K562 (cell line): Measurements from ENCODE around the gene MAP4. TPM values are rescaled to one million over a fixed set of nuclear protein-coding genes. Genes with fewer than 3 reads are reported as not detected.
A peak's percentile ranks its signal among the peaks of the same experiment; 100 is the strongest.

ENCODE experiments used
- ATAC-seq: fragments of 200-7000 bp; cut with Tn5 transposase; 3 replicates; pipeline ENCODE4 v1.9.1; 2020; ENCODE audit warnings: moderate library complexity
- BruUV-seq: library from RNA; stranded (reverse); fragments of 400-500 nt; replicated peaks from 2 replicates; lab custom pipeline; 2021; lab: Mats Ljungman, UMichigan
- CTCF ChIA-PET: fragments of 300-600 bp; formaldehyde crosslinking; extraction: SDS; loops from one replicate; lab custom pipeline; 2021; ENCODE audit warnings: low intra/inter-chr PET ratio; lab: Yijun Ruan, JAX
- POLR2A ChIA-PET: fragments of 300-600, 350-650 bp; sonication (Branson Sonifier 250); formaldehyde crosslinking; extraction: SDS; loops from one replicate; lab custom pipeline; 2021; ENCODE audit warnings: antibody characterized with exemption, inconsistent platforms; lab: Yijun Ruan, JAX
- DNase-seq, 4 experiments: peaks; one replicate each; pipeline versions ENCODE4 v3.0.0 to v3.0.0-alpha.2; 2011 to 2018; ENCODE audit warnings: low spot score in 3 of 4, mixed read lengths in 3 of 4; ENCODE audit errors: extremely low read depth in 1 of 4
- FAIRE-seq: peaks from 2 replicates; lab custom pipeline; 2011; peaks lifted over from hg19 to GRCh38; lab: Jason Lieb, UNC
- H2AFZ ChIP-seq: 2 replicates; pipeline ENCODE4 v1.6.0; 2011; ENCODE audit warnings: low read depth, low read length, control low read depth, inconsistent platforms
- H3K27ac ChIP-seq: fragments of 200-600 bp; 3 replicates; pipeline ENCODE4 v1.8.0; 2011; ENCODE audit warnings: low read depth, mild to moderate bottlenecking, control low read depth, inconsistent platforms, low read length, moderate library complexity, mixed read lengths; ENCODE audit errors: extremely low read depth
- H3K27me3 ChIP-seq, 2 experiments: fragments of 300-600 bp in 1 of 2; 2 replicates in 1 of 2; 3 replicates in 1 of 2; pipeline versions ENCODE4 v1.6.0 to v1.8.0; 2011; ENCODE audit warnings: inconsistent platforms in 2 of 2, low read length in 2 of 2, mild to moderate bottlenecking in 1 of 2, mixed read lengths in 1 of 2, moderate library complexity in 1 of 2; ENCODE audit not compliant: control insufficient read depth in 2 of 2, insufficient read depth in 2 of 2
- H3K36me3 ChIP-seq: fragments of 300-600 bp; 3 replicates; pipeline ENCODE4 v1.8.0; 2011; ENCODE audit warnings: mild to moderate bottlenecking, low read length, inconsistent platforms; ENCODE audit not compliant: control insufficient read depth, insufficient read depth
- H3K4me1 ChIP-seq, 2 experiments: fragments of 200-600 bp in 1 of 2; replicated peaks in 1 of 2; 2 replicates in 1 of 2; 3 replicates in 1 of 2; pipeline versions ENCODE4 v1.5.1 to v1.8.0; 2011; ENCODE audit warnings: inconsistent platforms in 2 of 2, low read length in 2 of 2, mild to moderate bottlenecking in 1 of 2, mixed read lengths in 1 of 2, moderate library complexity in 1 of 2; ENCODE audit not compliant: control insufficient read depth in 2 of 2, insufficient read depth in 2 of 2
- H3K4me2 ChIP-seq: 2 replicates; pipeline ENCODE4 v1.6.1; 2011; ENCODE audit warnings: low read length, control low read depth, inconsistent platforms, mixed read lengths; ENCODE audit not compliant: insufficient read depth
- H3K4me3 ChIP-seq: fragments of 200-600 bp; sonication (generic), shearing (Covaris generic); 2 replicates; pipeline ENCODE4 v1.5.1; 2016; ENCODE audit warnings: control low read depth, inconsistent platforms
- H3K79me2 ChIP-seq: fragments of 200-600 bp; 3 replicates; pipeline ENCODE4 v1.8.0; 2011; ENCODE audit warnings: low read length, inconsistent platforms; ENCODE audit not compliant: control insufficient read depth, insufficient read depth
- H3K9ac ChIP-seq, 2 experiments: 2 replicates each; pipeline versions ENCODE4 v1.6.0 to v1.6.1; 2011; ENCODE audit warnings: low read depth in 2 of 2, low read length in 2 of 2, control low read depth in 1 of 2, inconsistent platforms in 1 of 2, mild to moderate bottlenecking in 1 of 2, mixed read lengths in 1 of 2; ENCODE audit not compliant: insufficient read depth in 1 of 2
- H3K9me1 ChIP-seq: one replicate; pipeline ENCODE4 v1.6.0; 2011; ENCODE audit warnings: inconsistent platforms, mild to moderate bottlenecking, low read length, moderate library complexity; ENCODE audit not compliant: control insufficient read depth, insufficient read depth
- H3K9me3 ChIP-seq: replicated peaks from 2 replicates; pipeline ENCODE4 v1.5.1; 2011; ENCODE audit warnings: low read depth, low read length, inconsistent platforms; ENCODE audit not compliant: control insufficient read depth, insufficient read depth
- H4K20me1 ChIP-seq: replicated peaks from 2 replicates; pipeline ENCODE4 v1.6.1; 2011; ENCODE audit warnings: low read length, inconsistent platforms, mixed read lengths; ENCODE audit not compliant: control insufficient read depth, insufficient read depth
- CBFB ChIP-seq: sonication (generic); formaldehyde crosslinking; IDR thresholded peaks from 2 replicates; pipeline ENCODE4 v1.4.0; 2020; ENCODE audit warnings: mild to moderate bottlenecking, missing genetic modification reagents
- DPF2 ChIP-seq: fragments of 450-650 bp; IDR thresholded peaks from 2 replicates; pipeline ENCODE4 v1.6.1; 2016
- FOXA3 ChIP-seq, 2 experiments: fragments of 450-650 bp in 1 of 2; sonication (generic) in 1 of 2; formaldehyde crosslinking; IDR thresholded peaks in 1 of 2; conservative IDR thresholded peaks in 1 of 2; 2 replicates each; pipeline versions ENCODE4 v1.4.0 to v1.8.0; 2020 to 2022; ENCODE audit warnings: mild to moderate bottlenecking in 2 of 2, missing genetic modification reagents in 1 of 2
- GATAD2B ChIP-seq: fragments of 450-650 bp; IDR thresholded peaks from 2 replicates; pipeline ENCODE4 v1.6.1; 2017; ENCODE audit warnings: mild to moderate bottlenecking, borderline replicate concordance
- KAT2B ChIP-seq: IDR thresholded peaks from one replicate; pipeline ENCODE4 v1.6.1; 2012; ENCODE audit warnings: low read depth, mild to moderate bottlenecking, control low read depth, inconsistent platforms, low read length, moderate library complexity
- KAT8 ChIP-seq: fragments of 450-650 bp; IDR thresholded peaks from 2 replicates; pipeline ENCODE4 v1.6.1; 2016; ENCODE audit warnings: low read depth, mild to moderate bottlenecking
- KDM5B ChIP-seq: fragments of 200-600 bp; sonication (generic); IDR thresholded peaks from 2 replicates; pipeline ENCODE4 v1.6.1; 2012; ENCODE audit warnings: low read depth, mild to moderate bottlenecking, moderate library complexity, low read length, control low read depth, inconsistent platforms; ENCODE audit not compliant: insufficient replicate concordance
- XRCC3 ChIP-seq: fragments of 450-650 bp; IDR thresholded peaks from 2 replicates; pipeline ENCODE4 v1.6.1; 2017; ENCODE audit warnings: mild to moderate bottlenecking, moderate library complexity
- ZNF239 ChIP-seq: fragments of 250-450 bp; sonication (Bioruptor Pico); IDR thresholded peaks from 2 replicates; pipeline ENCODE4 v1.4.0; 2020; ENCODE audit warnings: mild to moderate bottlenecking
- ZNF354B ChIP-seq: fragments of 250-450 bp; sonication (Bioruptor Pico); IDR thresholded peaks from 2 replicates; pipeline ENCODE4 v1.4.0; 2020
- whole genome bisulfite sequencing: fragments of 100-300 bp; shearing (Covaris generic); methylation state at CpG from one replicate; pipeline ENCODE4 v1.1.6; 2016; ENCODE audit warnings: low coverage, mixed read lengths; ENCODE audit not compliant: insufficient coverage; ENCODE audit errors: missing lambda C conversion rate; 5-methylcytosine and 5-hydroxymethylcytosine counted together
- in situ Hi-C: fragments of 300-500 bp; cut with MboI; formaldehyde crosslinking; loops from 4 replicates; pipeline ENCODE4 v1.15.0; 2018; ENCODE audit warnings: inconsistent platforms, mixed read lengths
- intact Hi-C: fragments of 100-400 bp; cut with micrococcal nuclease; formaldehyde crosslinking; loops from 2 replicates; pipeline ENCODE4 v1.14.2; 2022
- polyA plus RNA-seq, 8 experiments: library from polyadenylated mRNA; depleted of rRNA in 4 of 8; stranded (reverse) in 5 of 8; unstranded in 3 of 8; fragments of >200 nt; fragmentation: Nextera tagmentation in 2 of 8; fragmentation: Illumina TruSeq in 1 of 8; extraction: Ambion mirVana in 2 of 8; extraction: Trizol in 1 of 8; gene quantifications; 2 replicates each; pipeline versions ENCODE4 v1.2.1 to v1.2.3, GENCODE V29; 2011 to 2014; ENCODE audit warnings: inconsistent platforms in 1 of 8, missing spikeins in 1 of 8
- total RNA-seq, 7 experiments: library from RNA; depleted of rRNA in 6 of 7; stranded (reverse); fragments of >200 nt in 6 of 7; fragmentation: Illumina TruSeq in 2 of 7; extraction: Trizol in 2 of 7; gene quantifications; 2 replicates each; pipeline versions ENCODE4 v1.2.1 to v1.2.3, GENCODE V29; 2011 to 2021; ENCODE audit warnings: low replicate concordance in 1 of 7
- TF ChIP-seq, protein P1 (sequence below): fragments of 250-450 bp; sonication (Bioruptor Pico); IDR thresholded peaks from 2 replicates; pipeline ENCODE4 v1.5.0; 2021

Gene MAP4
- total and polyA plus RNA-seq, 9 of the 15 experiments (the other 6 are each of a cell fraction or from before 2014, with no cell fraction given): 13.3 to 141 (median 36.8) TPM

DNA sequence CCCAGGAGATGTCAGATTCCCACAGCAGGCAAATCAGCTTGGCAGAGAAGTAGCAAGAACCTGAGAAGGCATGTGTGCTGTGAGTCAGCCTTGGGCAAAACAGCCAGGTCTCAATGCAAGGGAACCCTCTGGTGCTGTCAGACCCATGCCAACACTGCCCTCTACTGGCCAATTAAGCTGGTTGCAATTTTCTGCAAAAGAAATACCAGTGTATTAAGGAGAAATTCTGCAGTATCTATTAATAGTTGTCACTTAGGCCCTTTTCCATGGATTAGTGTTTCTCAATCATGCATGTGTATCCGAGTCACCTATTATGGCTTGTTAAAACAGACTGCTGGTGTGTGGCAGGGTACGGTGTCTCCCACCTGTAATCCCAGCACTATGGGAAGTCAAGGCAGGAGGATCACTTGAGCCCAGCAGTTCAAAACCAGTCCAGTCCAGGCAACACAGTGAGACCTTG lies 26.2 kb downstream of the MAP4 start (continued):
- TF ChIP-seq XRCC3: no peak
- no peak for TF ChIP-seq CBFB (CRISPR knock-in tag)
- TF ChIP-seq KDM5B: no peak
- TF ChIP-seq FOXA3 (CRISPR knock-in tag; conservative IDR thresholded peaks at IDR 0.05 in 1 of 2, IDR thresholded peaks at IDR 0.05 in 1 of 2): peak in 1 of 2 experiments; percentile 48; a peak in 1 of 4 replicates
- peak; percentile 37; the same call in 1 of the 2 replicates for TF ChIP-seq GATAD2B
- TF ChIP-seq, protein P1, sequence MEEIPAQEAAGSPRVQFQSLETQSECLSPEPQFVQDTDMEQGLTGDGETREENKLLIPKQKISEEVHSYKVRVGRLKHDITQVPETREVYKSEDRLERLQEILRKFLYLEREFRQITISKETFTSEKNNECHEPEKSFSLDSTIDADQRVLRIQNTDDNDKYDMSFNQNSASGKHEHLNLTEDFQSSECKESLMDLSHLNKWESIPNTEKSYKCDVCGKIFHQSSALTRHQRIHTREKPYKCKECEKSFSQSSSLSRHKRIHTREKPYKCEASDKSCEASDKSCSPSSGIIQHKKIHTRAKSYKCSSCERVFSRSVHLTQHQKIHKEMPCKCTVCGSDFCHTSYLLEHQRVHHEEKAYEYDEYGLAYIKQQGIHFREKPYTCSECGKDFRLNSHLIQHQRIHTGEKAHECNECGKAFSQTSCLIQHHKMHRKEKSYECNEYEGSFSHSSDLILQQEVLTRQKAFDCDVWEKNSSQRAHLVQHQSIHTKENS: no peak
- TF ChIP-seq ZNF239 (CRISPR knock-in tag): peak; percentile 69; the same call in 1 of the 2 replicates
- no peak for TF ChIP-seq KAT2B
- TF ChIP-seq, all 486 proteins: peak for 32

DNA sequence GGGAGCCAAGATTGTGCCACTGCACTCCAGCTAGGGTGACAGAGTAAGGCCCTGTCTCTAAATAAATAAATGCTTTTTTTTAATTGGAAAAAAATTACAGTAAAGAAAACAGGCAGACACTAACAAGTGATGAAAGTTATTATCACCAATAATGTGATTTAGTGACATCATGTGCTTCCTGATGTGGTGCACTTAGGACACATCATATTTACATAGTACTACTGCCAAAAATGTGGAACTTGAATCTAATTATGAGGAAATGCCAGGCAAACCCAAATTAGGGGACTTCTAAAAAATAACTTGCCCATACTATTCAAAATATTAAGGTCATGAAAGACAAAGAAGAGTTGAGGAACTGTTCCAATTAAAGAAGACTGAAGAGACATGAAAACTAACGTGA lies 30.8 kb downstream of the MAP4 start:
- peaks cover 12% of the 10 kb centered on the region; the same call in 2 of the 3 replicates for H3K79me2 ChIP-seq
- intact Hi-C loops: no loop called here

More for the DNA sequence above, 30.8 kb downstream of the MAP4 start:
- Histone ChIP-seq H3K4me1 (peaks cover 0 to 2% of the 10 kb centered on the region in 2 experiments; a peak in 1 of 5 replicates), H3K9ac (no peak overlapping the region), H3K9me1 (no peaks in the 10 kb centered on the region), H3K36me3 (peaks cover 13% of the 10 kb centered on the region), H3K27ac (no peak overlapping the region), H3K4me2 (no peak overlapping the region), H3K9me3 (no peaks in the 10 kb centered on the region), H4K20me1 (0 out of 2 replicates have a peak, but pooled peaks cover 4% of the 10 kb centered on the region), H3K27me3 (no peaks in the 10 kb centered on the region), H3K4me3 (no peak overlapping the region), H2AFZ (no peak overlapping the region)
- ChIA-PET CTCF (no interaction called here), POLR2A (interaction anchor here (0.7 to 0.8 kb wide), 2 partner anchors 23 to 626 kb away, joined by 3 read pairs; no protein-coding TSS in a partner anchor)
- WGBS: 58% methylated on average over 1 of the region's 1 CpG
- ATAC-seq (no peak), FAIRE-seq (no peak), DNase-seq (no peak)
- TF ChIP-seq DPF2 (no peak), ZNF354B (CRISPR knock-in tag) (no peak), KAT8 (no peak)
- BruUV-seq: no TSS peak
- in situ Hi-C loops: no loop called here
